ENCODE data around the gene COPG2.

- no peak for TF ChIP-seq CTCF (conservative IDR thresholded peaks at IDR 0.05; ENCODE audit: low read depth, low read length)
- TF ChIP-seq BHLHE40 (IDR thresholded peaks at IDR 0.05; ENCODE audit: low read depth, low read length): no peak
- TF ChIP-seq POLR2A (IDR thresholded peaks at IDR 0.05; ENCODE audit: low read depth, low read length): no peak
- TF ChIP-seq MAFK (IDR thresholded peaks at IDR 0.05; ENCODE audit: low read depth, low read length): no peak
- no peak for TF ChIP-seq USF2 (IDR thresholded peaks at IDR 0.05; ENCODE audit: low read depth, low read length)
- TF ChIP-seq SMC3 (IDR thresholded peaks at IDR 0.05; ENCODE audit: low read depth, low read length): no peak
- TF ChIP-seq ELK1 (IDR thresholded peaks at IDR 0.05; ENCODE audit: borderline replicate concordance, low read depth, low read length): no peak
- TF ChIP-seq RFX5 (IDR thresholded peaks at IDR 0.05; ENCODE audit: low read depth, low read length): no peak
Observed at GRCh38 chr7:130654850-130655249, 13.7 kb downstream of the COPG2 start.
